Kidney glomerular epithelial cell (primary cell): ENCODE data around the gene GCNT1.
A peak's percentile ranks its signal among the peaks of the same experiment; 100 is the strongest.
"Not testable (repeated sequence)": the region's sequence is repeated elsewhere in the genome, so short reads cannot be mapped to it uniquely, and the experiment has no call there.

Experiments
- DNase-seq: peaks from one replicate; lab custom pipeline; 2025; lab: John Stamatoyannopoulos, UW

Gene GCNT1

GRCh38 chr9:76490249-76490990 is 31.4 kb downstream of the GCNT1 start:
- no peak for DNase-seq

DNA sequence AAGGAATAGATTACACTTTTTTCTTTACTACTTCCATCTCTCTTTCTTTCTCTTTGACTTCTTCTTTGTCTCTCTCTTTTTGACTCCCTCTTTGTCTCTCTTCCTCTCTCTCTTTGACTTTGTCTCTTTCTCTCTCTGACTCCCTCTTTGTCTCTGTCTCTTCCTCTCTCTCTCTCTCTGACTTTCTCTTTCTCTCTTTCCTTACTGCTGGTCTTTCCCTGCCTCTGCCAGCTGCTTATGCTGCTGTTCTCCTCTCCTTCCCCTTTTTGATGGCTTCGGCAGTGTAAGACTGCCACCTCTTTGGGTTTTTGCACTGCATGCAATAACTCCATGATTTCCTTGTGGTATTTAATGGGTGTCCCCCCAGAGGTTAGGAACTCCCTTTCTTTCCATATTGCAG is 32.1 kb downstream of the GCNT1 start:
- not testable (repeated sequence) for DNase-seq

GRCh38 chr9:76493496-76493895 is 34.5 kb downstream of the GCNT1 start:
- not testable (repeated sequence) for DNase-seq

- DNase-seq, result no peak
Measured at GRCh38 chr9:76500061-76500460, 41.1 kb downstream of the GCNT1 start.

DNA sequence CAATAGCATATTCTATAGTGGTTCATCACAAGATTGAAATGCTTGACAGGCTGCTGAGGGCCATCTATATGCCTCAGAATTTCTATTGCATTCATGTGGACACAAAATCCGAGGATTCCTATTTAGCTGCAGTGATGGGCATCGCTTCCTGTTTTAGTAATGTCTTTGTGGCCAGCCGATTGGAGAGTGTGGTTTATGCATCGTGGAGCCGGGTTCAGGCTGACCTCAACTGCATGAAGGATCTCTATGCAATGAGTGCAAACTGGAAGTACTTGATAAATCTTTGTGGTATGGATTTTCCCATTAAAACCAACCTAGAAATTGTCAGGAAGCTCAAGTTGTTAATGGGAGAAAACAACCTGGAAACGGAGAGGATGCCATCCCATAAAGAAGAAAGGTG is 43.8 kb downstream of the GCNT1 start:
- no peak for DNase-seq

DNA sequence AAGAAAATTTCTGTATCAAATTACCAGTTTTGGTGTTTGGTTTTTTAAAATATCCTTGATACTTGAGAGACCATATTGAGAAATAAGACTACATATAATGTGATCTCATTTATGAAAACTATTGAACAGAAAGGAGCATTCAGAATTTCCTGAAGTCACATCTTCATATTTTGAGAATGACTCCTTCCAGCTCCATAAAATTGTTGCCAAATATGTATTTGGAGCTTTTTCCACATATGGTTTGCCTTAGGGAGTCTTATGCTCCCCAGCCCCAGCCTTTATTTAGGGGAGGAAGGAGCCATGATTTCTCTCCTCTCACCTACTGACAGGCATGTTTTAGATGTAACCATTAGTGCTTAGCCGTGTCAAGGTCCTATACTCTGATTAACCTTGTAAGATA is 51.1 kb downstream of the GCNT1 start:
- DNase-seq, result no peak

DNA sequence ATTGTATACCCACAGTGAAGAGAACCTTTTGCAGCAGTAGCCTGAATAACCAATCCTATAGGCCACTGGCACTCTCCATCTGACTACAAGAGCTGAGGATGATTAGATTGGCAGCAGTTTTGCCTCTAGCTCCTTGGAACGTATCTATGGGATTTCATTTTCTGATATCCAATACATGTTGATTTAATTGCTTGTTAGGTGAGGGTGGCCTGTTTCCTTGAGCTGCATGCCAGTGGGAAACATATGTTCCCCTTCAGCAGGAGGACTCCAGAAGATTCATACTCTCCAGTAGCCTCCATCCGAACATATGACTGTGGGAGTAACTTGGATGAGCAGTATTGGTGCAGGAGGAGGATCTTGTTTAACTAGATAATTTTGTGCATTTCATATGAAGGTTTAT is 51.5 kb downstream of the GCNT1 start:
- DNase-seq, result no peak

DNA sequence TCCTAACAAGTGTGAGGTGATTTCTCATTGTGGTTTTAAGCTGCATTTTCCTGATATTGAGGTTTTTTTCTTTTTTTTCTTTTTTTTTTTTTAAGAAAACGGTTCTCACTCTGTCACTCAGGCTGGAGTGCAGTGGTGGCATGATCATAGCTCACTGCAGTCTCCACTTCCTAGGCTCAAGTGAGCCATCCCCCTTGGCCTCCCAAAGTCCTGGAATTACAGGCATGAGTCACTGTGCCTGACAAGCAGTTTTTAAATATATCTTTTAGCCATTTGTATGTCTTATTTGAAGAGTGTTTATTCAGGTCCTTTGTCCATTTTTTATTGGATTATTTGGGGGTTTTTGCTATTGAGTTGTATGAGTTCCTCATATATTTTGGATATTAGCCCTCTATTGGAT is 53.8 kb downstream of the GCNT1 start:
- no peak for DNase-seq

DNA sequence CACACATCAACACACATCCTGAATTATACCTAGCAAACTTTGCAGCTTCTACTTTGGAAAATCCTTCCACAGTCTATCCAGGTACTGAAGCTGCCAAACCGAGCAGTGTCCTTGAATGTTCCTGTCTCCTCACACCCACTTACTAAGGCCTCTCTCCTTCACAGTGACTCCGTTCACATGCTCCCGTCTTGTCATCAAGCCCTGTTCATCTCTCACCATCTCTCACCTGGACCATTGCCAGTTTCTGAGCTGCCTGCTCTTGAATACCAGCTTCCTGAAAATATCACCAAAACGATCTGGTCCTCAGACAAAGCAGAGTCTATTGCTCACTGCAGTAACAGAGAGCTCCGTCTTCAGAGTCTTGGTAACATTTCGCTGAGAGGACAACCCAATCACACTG is 57.4 kb downstream of the GCNT1 start:
- DNase-seq, result no peak

DNA sequence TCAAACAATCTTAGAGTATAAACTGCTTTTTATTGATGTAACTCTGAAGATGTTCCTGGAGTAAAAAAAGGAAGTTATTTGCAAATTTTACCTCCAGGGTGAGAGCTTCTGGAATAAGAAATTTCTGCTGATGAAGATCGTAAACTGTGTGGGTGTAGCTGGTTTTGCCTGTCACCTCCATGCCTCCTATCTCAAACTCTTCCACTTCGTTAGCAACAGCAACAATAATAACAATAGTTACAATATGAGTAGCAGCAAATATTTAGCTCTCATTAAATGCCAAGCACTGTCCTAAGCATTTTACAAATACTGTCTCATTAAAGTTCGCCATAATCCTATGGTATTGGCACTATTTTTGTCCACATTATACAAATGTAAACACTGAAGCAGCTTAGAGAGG is 57.9 kb downstream of the GCNT1 start:
- no peak for DNase-seq

DNA sequence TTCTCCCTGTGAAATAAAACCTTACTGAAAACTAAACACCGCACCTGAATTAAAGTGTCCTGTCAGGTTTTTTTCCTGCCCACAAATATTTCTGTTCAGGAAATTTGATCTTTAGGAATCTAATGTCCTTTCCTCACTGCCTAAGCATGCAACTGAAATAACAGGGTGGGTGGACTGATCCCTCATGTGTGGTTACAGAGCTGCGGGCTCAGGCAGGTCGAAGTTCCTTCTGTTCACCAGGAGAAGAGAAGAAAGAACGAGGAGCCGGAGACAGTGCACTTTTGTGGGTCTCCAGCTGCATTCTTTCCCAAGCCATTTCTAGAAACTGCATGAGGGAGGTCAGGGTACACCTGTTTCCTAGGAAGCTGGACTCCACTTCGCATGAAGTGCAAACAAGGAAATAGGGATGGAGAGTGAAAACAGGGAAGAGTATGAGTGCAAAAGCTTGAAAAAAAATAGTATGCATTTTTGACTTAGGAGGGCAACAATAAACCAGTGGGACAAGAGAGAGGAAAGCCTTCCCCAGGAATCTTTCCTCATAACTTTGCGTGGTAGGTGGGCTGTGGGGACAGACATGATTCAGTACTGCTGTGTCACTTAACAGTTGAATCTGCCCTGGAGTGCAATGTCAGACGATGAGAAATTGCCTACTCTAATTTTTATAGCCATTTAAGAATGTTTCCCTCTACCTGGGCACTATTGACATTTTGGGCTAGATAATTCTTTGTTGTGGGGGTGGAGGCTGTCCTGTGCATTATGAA is 60.3 kb downstream of the GCNT1 start:
- DNase-seq, result peak; percentile 67

DNA sequence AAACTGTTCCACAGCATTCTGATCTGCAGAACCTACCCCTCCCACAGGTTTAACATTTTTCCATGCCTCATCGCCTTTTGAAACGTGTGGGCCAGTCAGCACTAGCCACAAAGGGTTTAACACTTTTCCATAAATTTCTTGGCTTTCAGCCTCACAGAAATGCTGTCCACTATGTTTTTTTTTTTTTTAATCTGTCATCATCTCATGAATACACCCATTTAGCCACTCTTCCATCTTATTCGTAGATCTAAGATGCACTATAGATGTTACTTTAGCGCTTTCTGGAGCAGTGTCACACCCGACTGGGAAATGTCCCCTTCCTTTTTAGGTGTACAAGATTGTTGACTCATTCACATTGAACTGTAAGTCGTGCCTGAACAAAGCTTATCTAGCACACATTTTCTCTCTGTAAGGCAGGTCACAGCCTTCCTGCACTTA is 62.3 kb downstream of the GCNT1 start:
- DNase-seq, result peak; percentile 62

DNA sequence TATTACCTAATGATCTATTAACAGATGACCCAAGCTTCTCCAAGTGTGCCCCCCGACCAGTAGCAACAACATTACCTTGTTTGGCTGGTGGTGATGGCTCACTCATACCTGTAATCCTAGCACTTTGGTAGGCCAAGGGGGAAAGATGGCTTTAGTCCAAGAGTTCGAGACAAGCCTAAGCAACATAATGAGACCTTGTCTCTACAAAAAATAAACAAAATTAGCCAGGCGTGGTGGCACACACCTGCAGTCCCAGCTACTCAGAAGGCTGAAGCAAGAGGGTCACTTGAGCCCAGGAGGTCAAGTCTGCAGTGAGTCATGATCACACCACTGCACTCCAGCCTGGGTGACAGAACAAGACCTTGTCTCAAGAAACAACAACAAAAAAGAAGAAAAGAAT is 62.9 kb downstream of the GCNT1 start:
- no peak for DNase-seq

GRCh38 chr9:76523617-76524200 is 64.7 kb downstream of the GCNT1 start:
- not testable (repeated sequence) for DNase-seq

GRCh38 chr9:76525196-76525595 is 66.2 kb downstream of the GCNT1 start:
- DNase-seq, result no peak

GRCh38 chr9:76526026-76526425 is 67.0 kb downstream of the GCNT1 start:
- no peak for DNase-seq

DNA sequence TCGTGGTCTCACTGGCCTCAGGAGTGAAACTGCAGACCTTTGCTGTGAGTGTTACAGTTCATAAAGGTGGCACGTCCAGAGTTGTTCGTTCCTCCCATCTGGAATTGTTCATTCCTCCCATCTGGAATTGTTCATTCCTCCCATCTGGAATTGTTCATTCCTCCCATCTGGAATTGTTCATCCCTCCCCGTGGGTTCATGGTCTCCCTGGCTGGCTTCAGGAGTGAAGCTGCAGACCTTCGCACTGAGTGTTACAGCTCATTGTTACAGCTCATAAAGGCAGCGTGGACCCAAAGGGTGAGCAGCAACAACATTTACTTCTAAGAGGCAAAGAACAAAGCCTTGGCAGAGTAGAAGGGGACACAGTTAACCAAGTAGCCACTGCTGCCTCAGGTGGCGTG is 69.1 kb downstream of the GCNT1 start:
- DNase-seq, result no peak

DNA sequence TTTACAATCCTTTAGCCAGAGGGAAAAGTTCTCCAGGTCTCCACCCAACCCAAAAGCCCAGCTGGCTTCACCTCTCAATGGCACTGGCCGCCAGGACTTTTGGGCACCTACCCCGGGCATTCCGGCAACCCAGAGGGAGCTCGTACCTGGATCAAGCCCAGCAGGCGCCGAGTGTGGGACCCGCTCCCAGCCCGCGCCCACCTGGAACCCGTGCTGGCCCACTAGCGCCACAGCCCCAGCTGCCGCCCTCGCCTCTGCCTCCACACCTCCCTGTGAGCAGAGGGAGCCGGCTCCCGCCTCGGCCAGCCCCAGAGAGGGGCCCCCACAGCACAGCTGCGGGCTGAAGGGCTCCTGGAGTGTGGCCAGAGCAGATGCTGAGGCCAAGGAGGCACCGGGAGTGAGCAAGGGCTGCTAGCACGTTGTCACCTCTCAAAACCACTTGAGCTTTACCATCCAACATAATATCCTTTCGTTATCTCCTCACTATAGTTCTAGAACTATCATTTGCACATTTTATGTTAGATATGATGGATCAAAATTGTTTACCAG is 69.7 kb downstream of the GCNT1 start:
- DNase-seq, result no peak

- DNase-seq, result no peak
Measured at GRCh38 chr9:76529653-76530052, 70.7 kb downstream of the GCNT1 start.

- DNase-seq, result no peak
Measured at GRCh38 chr9:76530458-76531110, 71.6 kb downstream of the GCNT1 start.

DNA sequence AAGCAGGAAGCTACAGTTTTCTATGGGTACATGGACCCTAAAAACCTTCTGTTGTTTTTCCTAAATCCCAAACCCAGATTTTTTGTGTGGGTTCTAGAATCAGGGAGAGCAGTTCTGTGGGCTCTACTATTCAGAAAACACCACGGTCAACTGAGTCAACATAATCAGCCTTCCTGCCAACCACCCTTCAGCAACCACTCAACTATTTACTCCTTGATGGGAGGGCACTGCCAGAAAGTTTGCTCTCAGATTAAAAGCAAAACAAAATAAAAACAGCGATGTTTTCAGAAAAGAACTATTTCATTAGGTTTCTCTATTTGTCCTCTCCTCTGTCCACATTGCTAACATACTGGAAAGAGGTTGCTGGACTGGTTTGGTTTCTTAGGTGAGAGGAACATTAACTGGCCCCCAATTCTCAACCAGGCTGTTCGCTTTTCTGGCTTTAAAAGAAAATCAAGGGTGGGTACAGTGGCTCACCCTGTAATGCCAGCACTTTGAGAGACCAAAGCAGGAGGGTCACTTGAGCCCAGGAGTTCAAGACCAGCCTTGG is 72.3 kb downstream of the GCNT1 start:
- DNase-seq, result no peak

DNA sequence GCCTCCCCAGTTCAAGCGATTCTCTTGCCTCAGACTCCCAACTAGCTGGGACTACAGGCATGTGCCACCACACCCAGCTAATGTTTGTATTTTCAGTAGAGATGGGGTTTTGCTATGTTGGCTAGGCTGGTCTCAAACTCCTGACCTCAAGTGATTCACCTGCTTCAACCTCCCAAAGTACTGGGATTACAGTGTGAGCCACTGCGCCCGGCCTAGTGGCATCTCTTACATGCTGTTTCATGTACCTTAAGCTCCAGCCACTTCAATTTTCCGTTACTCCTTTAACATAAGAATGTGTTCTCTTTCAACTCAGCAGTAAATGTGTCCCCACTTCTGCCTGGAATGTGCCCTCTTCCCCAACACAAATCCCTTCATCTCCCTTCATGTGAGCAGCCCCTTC is 73.9 kb downstream of the GCNT1 start:
- DNase-seq, result not testable (repeated sequence)
